Measurements from ENCODE around the gene MAGOHB.

- TF ChIP-seq POLR2AphosphoS5 (IDR thresholded peaks at IDR 0.05) (no peak), POLR2A (IDR thresholded peaks at IDR 0.05) (no peak), CTCF (IDR thresholded peaks at IDR 0.05) (no peak), EP300 (IDR thresholded peaks at IDR 0.05) (no peak)
These were observed 25.3 kb upstream of the MAGOHB start for GRCh38 chr12:10638728-10639127.

All from gastroesophageal sphincter (tissue), 3 donors.